GM19193 (cell line): Measurements from ENCODE around the gene ATP5MC2.

Experiments
- POLR2A ChIP-seq: IDR thresholded peaks from 4 replicates; pipeline ENCODE4 v1.6.1; 2011; ENCODE audit not compliant: insufficient read depth, insufficient read length; ENCODE audit errors: extremely low read depth

Gene ATP5MC2

DNA sequence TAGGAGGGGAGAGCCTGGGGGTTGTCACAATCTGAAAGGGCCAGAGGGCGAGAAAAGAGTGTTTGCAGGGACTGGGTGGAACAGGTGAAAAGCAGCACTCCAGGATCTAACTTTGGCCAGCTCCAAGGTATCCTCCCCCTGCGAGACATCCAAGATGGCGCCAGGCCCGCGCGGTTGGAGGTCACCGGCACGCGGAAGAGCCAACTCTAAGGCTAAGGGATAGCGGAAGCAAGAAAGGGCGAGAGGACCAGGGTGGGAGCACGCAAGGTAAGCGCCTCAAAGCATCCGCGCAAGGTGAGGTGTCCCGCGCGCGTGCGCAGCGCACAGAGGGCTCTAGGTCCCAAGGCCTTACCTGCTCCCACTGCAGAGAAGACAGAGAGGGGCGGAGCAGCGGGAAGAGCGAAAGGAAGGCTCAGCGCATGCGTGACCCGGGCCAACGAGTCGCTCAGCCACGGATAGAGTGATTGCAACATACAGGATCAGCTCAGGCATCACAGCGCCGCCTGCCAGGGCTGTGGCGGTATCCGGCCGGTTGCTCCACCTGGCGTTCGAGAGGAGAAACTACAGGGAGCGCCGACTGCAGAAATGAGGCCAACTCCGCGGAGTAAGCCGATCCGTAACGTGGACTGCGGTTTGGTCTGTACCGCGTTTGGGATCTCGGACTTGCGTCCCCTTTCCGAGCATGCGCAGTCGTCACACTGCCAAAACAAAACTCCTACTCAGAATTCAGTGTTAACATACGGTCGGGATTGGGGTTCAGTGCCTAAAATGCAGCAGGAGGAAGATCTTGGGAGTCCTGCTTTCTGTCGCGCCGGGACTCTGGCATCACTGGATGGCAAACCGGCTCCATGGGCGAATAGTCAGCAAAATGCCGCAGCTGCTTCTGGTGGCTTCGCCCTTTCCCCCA is at the start of gene ATP5MC2:
Gene ATP5MC2, minus strand, starts transcription at position 383 of the 907 bp plus-strand sequence. CDS start 3,469 bp downstream, outside the sequence.
- TF ChIP-seq POLR2A = peak; percentile 95

GRCh38 chr12:53722450-53723041 is 46.7 kb upstream of the ATP5MC2 start:
- no peak for TF ChIP-seq POLR2A

DNA sequence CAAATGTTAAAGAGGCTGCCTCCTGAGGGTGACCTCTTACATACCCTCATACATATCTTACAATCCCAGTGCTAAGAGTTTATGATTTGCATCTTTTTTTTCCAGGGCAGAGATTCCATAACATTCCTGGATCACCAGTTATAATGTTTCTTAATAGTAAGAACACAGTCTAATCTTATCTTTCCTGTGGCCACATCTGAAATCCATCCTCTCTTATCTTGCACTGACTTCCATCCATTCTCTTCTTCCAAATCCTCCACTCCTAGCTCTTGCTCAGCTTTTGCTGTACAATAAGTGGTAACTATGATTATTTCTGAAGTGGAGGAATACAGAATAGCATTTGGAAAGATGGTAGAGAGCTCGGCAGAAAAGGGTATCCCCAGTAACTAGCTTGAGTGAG is 45.1 kb upstream of the ATP5MC2 start:
- TF ChIP-seq POLR2A = no peak

DNA sequence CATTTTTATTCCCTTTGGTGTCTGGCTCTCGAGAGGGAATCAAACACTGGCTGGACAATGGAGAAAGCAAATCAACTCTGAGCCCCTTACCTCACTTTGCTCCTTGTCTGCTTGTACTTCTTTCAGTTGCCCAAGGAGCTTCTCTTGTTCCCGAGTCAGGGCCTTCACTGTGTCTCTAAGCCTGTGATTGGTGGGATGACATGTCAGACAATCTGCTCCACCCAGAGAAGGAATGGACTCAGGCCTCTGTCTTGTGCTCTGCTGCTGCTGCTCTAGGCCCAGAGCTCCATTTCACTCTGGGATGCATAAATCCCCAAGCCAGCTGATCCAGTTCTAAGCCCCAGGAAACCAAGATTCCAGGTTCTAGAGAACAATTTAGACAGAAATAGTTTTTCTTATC is 43.8 kb upstream of the ATP5MC2 start:
- no peak for TF ChIP-seq POLR2A

GRCh38 chr12:53717319-53717718 is 41.4 kb upstream of the ATP5MC2 start:
- TF ChIP-seq POLR2A = no peak

- TF ChIP-seq POLR2A = no peak
Measured at GRCh38 chr12:53714004-53714403, 38.1 kb upstream of the ATP5MC2 start.

- TF ChIP-seq POLR2A = no peak
Measured at GRCh38 chr12:53713516-53713915, 37.6 kb upstream of the ATP5MC2 start.

GRCh38 chr12:53712059-53712643 is 36.3 kb upstream of the ATP5MC2 start:
- no peak for TF ChIP-seq POLR2A

- no peak for TF ChIP-seq POLR2A
Measured at GRCh38 chr12:53710091-53710490, 34.2 kb upstream of the ATP5MC2 start.

GRCh38 chr12:53709671-53710070 is 33.8 kb upstream of the ATP5MC2 start:
- TF ChIP-seq POLR2A = no peak

GRCh38 chr12:53706080-53706479 is 30.2 kb upstream of the ATP5MC2 start:
- no peak for TF ChIP-seq POLR2A

- no peak for TF ChIP-seq POLR2A
Measured at GRCh38 chr12:53703756-53704155, 27.9 kb upstream of the ATP5MC2 start.

- no peak for TF ChIP-seq POLR2A
Measured at GRCh38 chr12:53701518-53702264, 25.8 kb upstream of the ATP5MC2 start.

- no peak for TF ChIP-seq POLR2A
Measured at GRCh38 chr12:53700567-53700966, 24.7 kb upstream of the ATP5MC2 start.

- TF ChIP-seq POLR2A = no peak
Measured at GRCh38 chr12:53699678-53700025, 23.8 kb upstream of the ATP5MC2 start.
